ENCODE measurements around the gene FOLR3. TPM values are rescaled to one million over a fixed set of nuclear protein-coding genes. Genes with fewer than 3 reads are reported as not detected.
"Not testable (repeated sequence)": the region's sequence is repeated elsewhere in the genome, so short reads cannot be mapped to it uniquely, and the experiment has no call there.

The FOLR3 gene
- total RNA-seq, 1 experiment from 2014 or later: not detected

- peaks cover 8% of the 10 kb centered on the region for H3K27me3 Mint-ChIP-seq (ENCODE audit: unreplicated experiment)
- H3K27ac Mint-ChIP-seq (ENCODE audit: unreplicated experiment): no peak overlapping the region
- CTCF ChIA-PET: no interaction called here
- H3K4me1 Mint-ChIP-seq (ENCODE audit: low read depth, unreplicated experiment): peaks cover 6% of the 10 kb centered on the region
- BruUV-seq (replicated peaks): no TSS peak
- intact Hi-C loops (cut with micrococcal nuclease; ENCODE audit: unreplicated experiment): no loop called here
- no peaks in the 10 kb centered on the region for H3K9me3 Mint-ChIP-seq (ENCODE audit: low read depth, unreplicated experiment)
- TF ChIP-seq, protein P1, sequence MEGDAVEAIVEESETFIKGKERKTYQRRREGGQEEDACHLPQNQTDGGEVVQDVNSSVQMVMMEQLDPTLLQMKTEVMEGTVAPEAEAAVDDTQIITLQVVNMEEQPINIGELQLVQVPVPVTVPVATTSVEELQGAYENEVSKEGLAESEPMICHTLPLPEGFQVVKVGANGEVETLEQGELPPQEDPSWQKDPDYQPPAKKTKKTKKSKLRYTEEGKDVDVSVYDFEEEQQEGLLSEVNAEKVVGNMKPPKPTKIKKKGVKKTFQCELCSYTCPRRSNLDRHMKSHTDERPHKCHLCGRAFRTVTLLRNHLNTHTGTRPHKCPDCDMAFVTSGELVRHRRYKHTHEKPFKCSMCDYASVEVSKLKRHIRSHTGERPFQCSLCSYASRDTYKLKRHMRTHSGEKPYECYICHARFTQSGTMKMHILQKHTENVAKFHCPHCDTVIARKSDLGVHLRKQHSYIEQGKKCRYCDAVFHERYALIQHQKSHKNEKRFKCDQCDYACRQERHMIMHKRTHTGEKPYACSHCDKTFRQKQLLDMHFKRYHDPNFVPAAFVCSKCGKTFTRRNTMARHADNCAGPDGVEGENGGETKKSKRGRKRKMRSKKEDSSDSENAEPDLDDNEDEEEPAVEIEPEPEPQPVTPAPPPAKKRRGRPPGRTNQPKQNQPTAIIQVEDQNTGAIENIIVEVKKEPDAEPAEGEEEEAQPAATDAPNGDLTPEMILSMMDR (IDR thresholded peaks at IDR 0.05; ENCODE audit: unreplicated experiment): no peak
- DNase-seq: no peak
- no peaks in the 10 kb centered on the region for H3K36me3 Mint-ChIP-seq (ENCODE audit: insufficient read depth, unreplicated experiment)
- no peak overlapping the region for H3K4me3 Mint-ChIP-seq (ENCODE audit: low read depth, unreplicated experiment)
These were observed 11.1 kb downstream of the FOLR3 start for GRCh38 chr11:72146625-72147024.

- no peaks in the 10 kb centered on the region for H3K9me3 Mint-ChIP-seq (ENCODE audit: low read depth, unreplicated experiment)
- TF ChIP-seq, protein P1 (IDR thresholded peaks at IDR 0.05; ENCODE audit: unreplicated experiment): no peak
- H3K4me3 Mint-ChIP-seq (ENCODE audit: low read depth, unreplicated experiment): no peak overlapping the region
- CTCF ChIA-PET: no interaction called here
- H3K4me1 Mint-ChIP-seq (ENCODE audit: low read depth, unreplicated experiment): no peaks in the 10 kb centered on the region
- no TSS peak for BruUV-seq (replicated peaks)
- no peak for DNase-seq
- H3K27ac Mint-ChIP-seq (ENCODE audit: unreplicated experiment): no peak overlapping the region
- H3K36me3 Mint-ChIP-seq (ENCODE audit: insufficient read depth, unreplicated experiment): no peaks in the 10 kb centered on the region
- intact Hi-C loops (cut with micrococcal nuclease; ENCODE audit: unreplicated experiment): no loop called here
- H3K27me3 Mint-ChIP-seq (ENCODE audit: unreplicated experiment): peaks cover 7% of the 10 kb centered on the region
These were observed 15.4 kb downstream of the FOLR3 start for GRCh38 chr11:72150882-72151281.

DNA sequence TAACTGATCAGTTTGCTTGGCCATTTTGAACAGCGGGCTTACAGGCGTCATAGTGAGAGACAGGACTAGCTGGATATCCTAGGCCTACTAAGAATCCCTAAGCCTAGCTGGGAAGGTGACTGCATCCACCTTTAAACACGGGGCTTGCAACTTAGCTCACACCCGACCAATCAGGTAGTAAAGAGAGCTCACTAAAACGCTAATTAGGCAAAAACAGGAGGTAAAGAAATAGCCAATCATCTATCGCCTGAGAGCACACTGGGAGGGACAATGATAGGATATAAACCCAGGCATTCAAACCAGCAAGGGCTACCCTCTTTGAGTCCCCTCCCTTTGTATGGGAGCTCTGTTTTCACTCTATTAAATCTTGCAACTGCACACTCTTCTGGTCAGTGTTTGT is 18.3 kb downstream of the FOLR3 start:
- H3K4me1 Mint-ChIP-seq (ENCODE audit: low read depth, unreplicated experiment); H3K9me3 Mint-ChIP-seq (ENCODE audit: low read depth, unreplicated experiment); H3K4me3 Mint-ChIP-seq (ENCODE audit: low read depth, unreplicated experiment); H3K36me3 Mint-ChIP-seq (ENCODE audit: insufficient read depth, unreplicated experiment); DNase-seq; BruUV-seq (replicated peaks); intact Hi-C loops (cut with micrococcal nuclease; ENCODE audit: unreplicated experiment); H3K27ac Mint-ChIP-seq (ENCODE audit: unreplicated experiment): not testable (repeated sequence)
- CTCF ChIA-PET: interaction anchor here (0.9 kb wide), 1 partner anchor 9 kb away, joined by 4 read pairs; no protein-coding TSS in a partner anchor
- peaks cover 13% of the 10 kb centered on the region for H3K27me3 Mint-ChIP-seq (ENCODE audit: unreplicated experiment)

GRCh38 chr11:72154816-72155215 is 19.3 kb downstream of the FOLR3 start:
- Mint-ChIP-seq H3K4me1 (ENCODE audit: low read depth, unreplicated experiment) (no peaks in the 10 kb centered on the region), H3K27ac (ENCODE audit: unreplicated experiment) (no peak overlapping the region), H3K36me3 (ENCODE audit: insufficient read depth, unreplicated experiment) (no peaks in the 10 kb centered on the region), H3K27me3 (ENCODE audit: unreplicated experiment) (peaks cover 22% of the 10 kb centered on the region), H3K9me3 (ENCODE audit: low read depth, unreplicated experiment) (no peaks in the 10 kb centered on the region), H3K4me3 (ENCODE audit: low read depth, unreplicated experiment) (no peak overlapping the region)
- TF ChIP-seq, protein P1 (IDR thresholded peaks at IDR 0.05; ENCODE audit: unreplicated experiment): no peak
- CTCF ChIA-PET: no interaction called here
- intact Hi-C loops (cut with micrococcal nuclease; ENCODE audit: unreplicated experiment): no loop called here
- no peak for DNase-seq
- BruUV-seq (replicated peaks): no TSS peak

- no peak overlapping the region for H3K27ac Mint-ChIP-seq (ENCODE audit: unreplicated experiment)
- peaks cover 29% of the 10 kb centered on the region for H3K27me3 Mint-ChIP-seq (ENCODE audit: unreplicated experiment)
- CTCF ChIA-PET: no interaction called here
- no peaks in the 10 kb centered on the region for H3K9me3 Mint-ChIP-seq (ENCODE audit: low read depth, unreplicated experiment)
- DNase-seq: no peak
- intact Hi-C loops (cut with micrococcal nuclease; ENCODE audit: unreplicated experiment): no loop called here
- no TSS peak for BruUV-seq (replicated peaks)
- H3K36me3 Mint-ChIP-seq (ENCODE audit: insufficient read depth, unreplicated experiment): no peaks in the 10 kb centered on the region
- H3K4me1 Mint-ChIP-seq (ENCODE audit: low read depth, unreplicated experiment): no peaks in the 10 kb centered on the region
- H3K4me3 Mint-ChIP-seq (ENCODE audit: low read depth, unreplicated experiment): no peak overlapping the region
- TF ChIP-seq, protein P1 (IDR thresholded peaks at IDR 0.05; ENCODE audit: unreplicated experiment): no peak
These were observed 20.2 kb downstream of the FOLR3 start for GRCh38 chr11:72155751-72156150.

Data from Calu3 (cell line).